ENCODE measurements around the gene F10.

DNA sequence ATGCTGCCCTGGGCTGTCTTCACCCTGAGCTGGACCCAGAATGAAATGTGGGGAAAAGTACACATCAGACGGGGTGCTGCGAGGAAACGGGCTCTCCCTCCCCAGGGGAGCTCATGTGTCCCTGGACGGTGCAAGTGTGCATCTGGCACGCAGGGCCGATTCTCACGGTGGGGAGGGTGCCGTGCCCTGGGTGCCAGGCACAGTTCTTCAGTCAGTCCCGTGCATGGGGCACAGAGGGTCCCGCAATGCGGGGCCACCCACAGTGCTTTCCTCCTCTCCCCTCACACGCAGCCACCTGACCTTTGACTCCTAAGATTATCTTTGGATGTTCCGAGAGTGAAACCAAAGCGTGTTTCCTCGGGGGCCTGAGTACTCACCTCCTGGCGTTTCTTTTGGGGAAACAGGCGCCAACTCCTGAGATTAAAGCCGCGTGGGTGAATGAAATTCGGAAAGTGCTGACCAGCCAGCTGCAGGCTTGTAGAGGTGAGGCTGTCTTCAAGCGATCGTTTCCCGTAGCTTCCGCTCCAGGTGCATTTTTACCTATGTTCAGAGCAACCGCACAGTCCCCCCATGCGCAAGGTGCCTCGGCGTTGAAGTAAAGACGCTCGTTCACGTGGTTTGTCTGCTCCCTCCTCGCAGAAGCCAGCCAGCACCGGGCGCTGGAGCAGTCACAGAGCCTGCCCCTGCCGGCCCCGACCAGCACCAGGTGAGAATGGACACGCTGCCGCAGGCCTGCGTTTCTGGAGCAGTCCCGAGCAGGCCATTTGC, 34.5 kb upstream of the F10 start:
- TF ChIP-seq EZH2phosphoT487 (IDR thresholded peaks at IDR 0.05; ENCODE audit: borderline replicate concordance) = no peak
- TF ChIP-seq, protein P1, sequence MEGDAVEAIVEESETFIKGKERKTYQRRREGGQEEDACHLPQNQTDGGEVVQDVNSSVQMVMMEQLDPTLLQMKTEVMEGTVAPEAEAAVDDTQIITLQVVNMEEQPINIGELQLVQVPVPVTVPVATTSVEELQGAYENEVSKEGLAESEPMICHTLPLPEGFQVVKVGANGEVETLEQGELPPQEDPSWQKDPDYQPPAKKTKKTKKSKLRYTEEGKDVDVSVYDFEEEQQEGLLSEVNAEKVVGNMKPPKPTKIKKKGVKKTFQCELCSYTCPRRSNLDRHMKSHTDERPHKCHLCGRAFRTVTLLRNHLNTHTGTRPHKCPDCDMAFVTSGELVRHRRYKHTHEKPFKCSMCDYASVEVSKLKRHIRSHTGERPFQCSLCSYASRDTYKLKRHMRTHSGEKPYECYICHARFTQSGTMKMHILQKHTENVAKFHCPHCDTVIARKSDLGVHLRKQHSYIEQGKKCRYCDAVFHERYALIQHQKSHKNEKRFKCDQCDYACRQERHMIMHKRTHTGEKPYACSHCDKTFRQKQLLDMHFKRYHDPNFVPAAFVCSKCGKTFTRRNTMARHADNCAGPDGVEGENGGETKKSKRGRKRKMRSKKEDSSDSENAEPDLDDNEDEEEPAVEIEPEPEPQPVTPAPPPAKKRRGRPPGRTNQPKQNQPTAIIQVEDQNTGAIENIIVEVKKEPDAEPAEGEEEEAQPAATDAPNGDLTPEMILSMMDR (conservative IDR thresholded peaks at IDR 0.05; ENCODE audit: low read length) = no peak
